Neural cell (in vitro differentiated cells): ENCODE measurements around the gene RPS4Y2. TPM values are rescaled to one million over a fixed set of nuclear protein-coding genes. Genes with fewer than 3 reads are reported as not detected.

Experiments
- H2AFZ ChIP-seq: fragments of 200-600, 300-800 bp; sonication (generic), shearing (Covaris generic); 2 replicates; pipeline ENCODE4 v1.6.0; 2014; ENCODE audit warnings: low read depth, mild to moderate bottlenecking, antibody characterized with exemption, low read length, moderate library complexity
- H3F3A ChIP-seq: fragments of 200-600 bp; shearing (Covaris generic); 2 replicates; pipeline ENCODE4 v1.6.1; 2016; ENCODE audit warnings: mild to moderate bottlenecking, moderate library complexity, mixed read lengths, antibody characterized with exemption, low read length; ENCODE audit not compliant: insufficient read depth, poor library complexity, severe bottlenecking
- H3K27ac ChIP-seq: fragments of 200-600, 300-800 bp; sonication (generic), shearing (Covaris generic); 2 replicates; pipeline ENCODE4 v1.5.1; 2014; ENCODE audit warnings: mild to moderate bottlenecking, low read length, moderate library complexity
- H3K27me3 ChIP-seq: fragments of 300-800, 200-600 bp; sonication (generic), shearing (Covaris generic); 2 replicates; pipeline ENCODE4 v1.6.0; 2014; ENCODE audit warnings: mild to moderate bottlenecking, low read depth, low read length, moderate library complexity; ENCODE audit not compliant: insufficient read depth
- H3K36me3 ChIP-seq: fragments of 300-800, 200-600 bp; sonication (generic), shearing (Covaris generic); 2 replicates; pipeline ENCODE4 v1.5.1; 2014; ENCODE audit warnings: mild to moderate bottlenecking, antibody characterized with exemption, low read length, moderate library complexity; ENCODE audit not compliant: insufficient read depth
- H3K4me2 ChIP-seq: fragments of 300-800, 200-600 bp; sonication (generic), shearing (Covaris generic); 2 replicates; pipeline ENCODE4 v1.6.0; 2014; ENCODE audit warnings: mild to moderate bottlenecking, low read length
- H3K4me3 ChIP-seq: fragments of 300-800, 200-600 bp; sonication (generic), shearing (Covaris generic); 2 replicates; pipeline ENCODE4 v1.5.1; 2014; ENCODE audit warnings: mild to moderate bottlenecking, low read length, moderate library complexity
- H3K79me2 ChIP-seq: fragments of 200-600 bp; shearing (Covaris generic); replicated peaks from 2 replicates; pipeline ENCODE4 v1.6.0; 2014; ENCODE audit warnings: mild to moderate bottlenecking, low read length, moderate library complexity; ENCODE audit not compliant: insufficient read depth
- H3K9ac ChIP-seq: fragments of 300-800, 200-600 bp; sonication (generic), shearing (Covaris generic); 2 replicates; pipeline ENCODE4 v1.6.1; 2016; ENCODE audit warnings: mild to moderate bottlenecking, low read length, mixed read lengths
- H3K9me2 ChIP-seq: fragments of 200-600 bp; shearing (Covaris generic); 2 replicates; pipeline ENCODE4 v1.6.1; 2016; ENCODE audit warnings: mild to moderate bottlenecking, low read length, mixed read lengths; ENCODE audit not compliant: insufficient read depth
- H3K9me3 ChIP-seq: fragments of 200-600, 300-800 bp; sonication (generic), shearing (Covaris generic); 2 replicates; pipeline ENCODE4 v1.6.1; 2016; ENCODE audit warnings: mild to moderate bottlenecking, mixed run types, low read length, moderate library complexity, mixed read lengths
- H4K20me1 ChIP-seq: fragments of 200-600 bp; shearing (Covaris generic); 2 replicates; pipeline ENCODE4 v1.6.1; 2016; ENCODE audit warnings: mild to moderate bottlenecking, mixed run types; ENCODE audit not compliant: insufficient read depth
- EP300 ChIP-seq: fragments of 450-650 bp; conservative IDR thresholded peaks from 2 replicates; pipeline ENCODE4 v1.6.1; 2014; ENCODE audit warnings: antibody characterized with exemption, mild to moderate bottlenecking, moderate library complexity; ENCODE audit not compliant: poor library complexity, severe bottlenecking
- EZH2 ChIP-seq: fragments of 200-600, 300-800 bp; shearing (Covaris generic), sonication (generic); IDR thresholded peaks from 2 replicates; pipeline ENCODE4 v1.6.1; 2014; ENCODE audit warnings: antibody characterized with exemption, low read length, borderline replicate concordance, mild to moderate bottlenecking; ENCODE audit not compliant: insufficient read depth, poor library complexity, severe bottlenecking
- MXI1 ChIP-seq: fragments of 450-650 bp; conservative IDR thresholded peaks from 2 replicates; pipeline ENCODE4 v1.6.1; 2014; ENCODE audit warnings: antibody characterized with exemption, mild to moderate bottlenecking; ENCODE audit not compliant: poor library complexity, severe bottlenecking
- POLR2AphosphoS5 ChIP-seq: IDR thresholded peaks from 2 replicates; pipeline ENCODE4 v1.6.1; 2012
- RAD21 ChIP-seq: fragments of 450-650 bp; conservative IDR thresholded peaks from 2 replicates; pipeline ENCODE4 v1.6.1; 2014; ENCODE audit warnings: antibody characterized with exemption, mild to moderate bottlenecking, moderate library complexity
- SMC3 ChIP-seq: fragments of 450-650 bp; conservative IDR thresholded peaks from 2 replicates; pipeline ENCODE4 v1.6.1; 2014; ENCODE audit warnings: antibody characterized with exemption, mild to moderate bottlenecking, moderate library complexity; ENCODE audit not compliant: poor library complexity
- TAF1 ChIP-seq: IDR thresholded peaks from 2 replicates; pipeline ENCODE4 v1.6.1; 2012; ENCODE audit warnings: low read depth
- polyA plus RNA-seq: library from polyadenylated mRNA; depleted of rRNA; stranded (reverse); fragments of >200 nt; gene quantifications from 2 replicates; pipeline ENCODE4 v1.2.3, GENCODE V29; 2014
- TF ChIP-seq, protein P1 (sequence below): fragments of 450-650 bp; IDR thresholded peaks from 2 replicates; pipeline ENCODE4 v1.5.1; 2014; ENCODE audit warnings: antibody characterized with exemption, mild to moderate bottlenecking, moderate library complexity; ENCODE audit not compliant: poor library complexity, severe bottlenecking
- TF ChIP-seq, protein P2 (sequence below): IDR thresholded peaks from 2 replicates; pipeline ENCODE4 v1.6.1; 2012; ENCODE audit warnings: borderline replicate concordance

RPS4Y2 gene
- polyA plus RNA-seq, 1 donor from 2014 or later: not detected

GRCh38 chrY:20814794-20815193, 58.9 kb downstream of the RPS4Y2 start:
- no peak overlapping the region for H3K9ac ChIP-seq
- no peaks in the 10 kb centered on the region for H3K36me3 ChIP-seq
- H4K20me1 ChIP-seq: no peaks in the 10 kb centered on the region
- no peak overlapping the region for H3K27ac ChIP-seq
- H3K9me2 ChIP-seq: no peaks in the 10 kb centered on the region
- H3K4me2 ChIP-seq: no peak overlapping the region
- H3K9me3 ChIP-seq: no peaks in the 10 kb centered on the region
- no peak overlapping the region for H2AFZ ChIP-seq
- H3F3A ChIP-seq: no peaks in the 10 kb centered on the region
- no peak overlapping the region for H3K4me3 ChIP-seq
- H3K79me2 ChIP-seq: no peaks in the 10 kb centered on the region
- TF ChIP-seq SMC3 (no peak), EZH2 (no peak), MXI1 (no peak), EP300 (no peak), POLR2AphosphoS5 (no peak), TAF1 (no peak), RAD21 (no peak)
- TF ChIP-seq, protein P1, sequence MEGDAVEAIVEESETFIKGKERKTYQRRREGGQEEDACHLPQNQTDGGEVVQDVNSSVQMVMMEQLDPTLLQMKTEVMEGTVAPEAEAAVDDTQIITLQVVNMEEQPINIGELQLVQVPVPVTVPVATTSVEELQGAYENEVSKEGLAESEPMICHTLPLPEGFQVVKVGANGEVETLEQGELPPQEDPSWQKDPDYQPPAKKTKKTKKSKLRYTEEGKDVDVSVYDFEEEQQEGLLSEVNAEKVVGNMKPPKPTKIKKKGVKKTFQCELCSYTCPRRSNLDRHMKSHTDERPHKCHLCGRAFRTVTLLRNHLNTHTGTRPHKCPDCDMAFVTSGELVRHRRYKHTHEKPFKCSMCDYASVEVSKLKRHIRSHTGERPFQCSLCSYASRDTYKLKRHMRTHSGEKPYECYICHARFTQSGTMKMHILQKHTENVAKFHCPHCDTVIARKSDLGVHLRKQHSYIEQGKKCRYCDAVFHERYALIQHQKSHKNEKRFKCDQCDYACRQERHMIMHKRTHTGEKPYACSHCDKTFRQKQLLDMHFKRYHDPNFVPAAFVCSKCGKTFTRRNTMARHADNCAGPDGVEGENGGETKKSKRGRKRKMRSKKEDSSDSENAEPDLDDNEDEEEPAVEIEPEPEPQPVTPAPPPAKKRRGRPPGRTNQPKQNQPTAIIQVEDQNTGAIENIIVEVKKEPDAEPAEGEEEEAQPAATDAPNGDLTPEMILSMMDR: no peak
- TF ChIP-seq, protein P2, sequence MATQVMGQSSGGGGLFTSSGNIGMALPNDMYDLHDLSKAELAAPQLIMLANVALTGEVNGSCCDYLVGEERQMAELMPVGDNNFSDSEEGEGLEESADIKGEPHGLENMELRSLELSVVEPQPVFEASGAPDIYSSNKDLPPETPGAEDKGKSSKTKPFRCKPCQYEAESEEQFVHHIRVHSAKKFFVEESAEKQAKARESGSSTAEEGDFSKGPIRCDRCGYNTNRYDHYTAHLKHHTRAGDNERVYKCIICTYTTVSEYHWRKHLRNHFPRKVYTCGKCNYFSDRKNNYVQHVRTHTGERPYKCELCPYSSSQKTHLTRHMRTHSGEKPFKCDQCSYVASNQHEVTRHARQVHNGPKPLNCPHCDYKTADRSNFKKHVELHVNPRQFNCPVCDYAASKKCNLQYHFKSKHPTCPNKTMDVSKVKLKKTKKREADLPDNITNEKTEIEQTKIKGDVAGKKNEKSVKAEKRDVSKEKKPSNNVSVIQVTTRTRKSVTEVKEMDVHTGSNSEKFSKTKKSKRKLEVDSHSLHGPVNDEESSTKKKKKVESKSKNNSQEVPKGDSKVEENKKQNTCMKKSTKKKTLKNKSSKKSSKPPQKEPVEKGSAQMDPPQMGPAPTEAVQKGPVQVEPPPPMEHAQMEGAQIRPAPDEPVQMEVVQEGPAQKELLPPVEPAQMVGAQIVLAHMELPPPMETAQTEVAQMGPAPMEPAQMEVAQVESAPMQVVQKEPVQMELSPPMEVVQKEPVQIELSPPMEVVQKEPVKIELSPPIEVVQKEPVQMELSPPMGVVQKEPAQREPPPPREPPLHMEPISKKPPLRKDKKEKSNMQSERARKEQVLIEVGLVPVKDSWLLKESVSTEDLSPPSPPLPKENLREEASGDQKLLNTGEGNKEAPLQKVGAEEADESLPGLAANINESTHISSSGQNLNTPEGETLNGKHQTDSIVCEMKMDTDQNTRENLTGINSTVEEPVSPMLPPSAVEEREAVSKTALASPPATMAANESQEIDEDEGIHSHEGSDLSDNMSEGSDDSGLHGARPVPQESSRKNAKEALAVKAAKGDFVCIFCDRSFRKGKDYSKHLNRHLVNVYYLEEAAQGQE: no peak
- no peaks in the 10 kb centered on the region for H3K27me3 ChIP-seq

GRCh38 chrY:20817067-20817466, 61.2 kb downstream of the RPS4Y2 start:
- Histone ChIP-seq H4K20me1 (no peaks in the 10 kb centered on the region), H3K4me2 (no peak overlapping the region), H3K9me3 (no peaks in the 10 kb centered on the region), H2AFZ (no peak overlapping the region), H3K4me3 (no peak overlapping the region), H3K27ac (no peak overlapping the region), H3K27me3 (no peaks in the 10 kb centered on the region), H3F3A (no peaks in the 10 kb centered on the region), H3K36me3 (no peaks in the 10 kb centered on the region), H3K79me2 (no peaks in the 10 kb centered on the region), H3K9ac (no peak overlapping the region), H3K9me2 (no peaks in the 10 kb centered on the region)
- TF ChIP-seq, protein P1: no peak
- TF ChIP-seq TAF1: no peak
- TF ChIP-seq, protein P2: no peak
- TF ChIP-seq SMC3: no peak
- no peak for TF ChIP-seq EZH2
- TF ChIP-seq EP300: no peak
- no peak for TF ChIP-seq POLR2AphosphoS5
- TF ChIP-seq RAD21: no peak
- TF ChIP-seq MXI1: no peak
